Left hindlimb (tissue), 1 donor: ENCODE measurements around the gene UBE2J2.

Experiments used
- DNase-seq: peaks from one replicate; pipeline ENCODE4 v3.0.0-alpha.2; 2018

UBE2J2 gene

DNA sequence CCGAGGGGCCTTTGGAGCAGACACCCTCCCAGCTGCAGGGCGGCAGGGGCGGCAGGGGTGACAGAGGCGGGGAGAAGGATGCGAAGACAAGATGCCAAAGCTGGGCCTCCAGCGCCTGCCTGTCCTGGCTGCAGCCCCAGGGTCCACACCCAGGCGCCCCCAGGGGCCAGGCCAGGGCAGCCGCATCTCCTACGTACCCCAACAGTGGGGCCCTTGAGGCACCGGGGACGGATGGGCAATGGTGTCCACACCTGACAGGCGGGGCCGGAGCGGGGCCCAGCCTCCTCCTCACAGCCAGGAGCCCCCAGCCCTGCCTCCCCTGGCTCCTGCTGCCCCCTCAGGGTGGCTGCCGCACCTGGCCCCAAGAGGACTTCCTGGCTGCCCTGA is 34.4 kb downstream of the UBE2J2 start:
- DNase-seq, result no peak

- DNase-seq, result no peak
Measured at GRCh38 chr1:1238702-1239178, 34.9 kb downstream of the UBE2J2 start.

DNA sequence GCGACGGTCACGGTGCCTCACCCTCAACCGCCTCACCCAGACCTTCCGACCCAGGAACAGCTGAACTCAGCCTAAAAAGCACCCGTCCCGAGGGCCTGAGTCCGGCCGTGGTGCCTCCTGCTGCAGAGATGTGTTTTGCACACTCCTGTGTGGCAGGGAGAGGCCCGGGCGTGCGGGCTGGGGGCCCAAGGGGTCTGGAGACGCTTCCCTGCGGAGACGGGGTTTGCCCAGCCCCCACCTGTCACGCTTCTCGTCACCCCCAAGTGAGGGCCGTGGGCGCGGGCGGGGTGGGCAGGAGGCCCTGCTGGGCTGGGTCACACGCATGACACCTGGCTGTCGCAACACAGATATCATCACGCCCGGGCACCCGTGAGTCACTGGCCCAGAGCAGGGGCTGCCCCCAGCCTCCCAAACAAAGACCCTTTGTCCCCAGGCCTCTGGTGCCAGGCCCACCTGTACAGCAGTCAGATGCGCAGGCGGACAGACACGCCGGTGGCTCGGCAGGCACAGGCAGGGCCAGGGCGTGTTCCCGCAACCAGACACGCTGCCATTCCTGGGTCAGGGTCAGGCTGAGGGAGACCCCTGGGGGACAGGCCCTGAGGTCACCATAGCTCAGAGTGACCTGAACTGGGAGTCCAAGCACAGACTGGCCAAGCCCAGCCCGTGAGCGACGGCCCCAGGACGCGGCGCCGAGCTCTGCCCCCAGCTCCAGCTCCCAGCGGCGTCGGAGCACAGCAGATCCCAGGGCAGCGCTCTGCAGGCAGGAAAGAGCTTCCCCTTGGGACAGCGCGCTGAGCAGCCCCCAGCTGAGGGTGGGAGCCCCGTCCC is 35.6 kb downstream of the UBE2J2 start:
- no peak for DNase-seq

DNA sequence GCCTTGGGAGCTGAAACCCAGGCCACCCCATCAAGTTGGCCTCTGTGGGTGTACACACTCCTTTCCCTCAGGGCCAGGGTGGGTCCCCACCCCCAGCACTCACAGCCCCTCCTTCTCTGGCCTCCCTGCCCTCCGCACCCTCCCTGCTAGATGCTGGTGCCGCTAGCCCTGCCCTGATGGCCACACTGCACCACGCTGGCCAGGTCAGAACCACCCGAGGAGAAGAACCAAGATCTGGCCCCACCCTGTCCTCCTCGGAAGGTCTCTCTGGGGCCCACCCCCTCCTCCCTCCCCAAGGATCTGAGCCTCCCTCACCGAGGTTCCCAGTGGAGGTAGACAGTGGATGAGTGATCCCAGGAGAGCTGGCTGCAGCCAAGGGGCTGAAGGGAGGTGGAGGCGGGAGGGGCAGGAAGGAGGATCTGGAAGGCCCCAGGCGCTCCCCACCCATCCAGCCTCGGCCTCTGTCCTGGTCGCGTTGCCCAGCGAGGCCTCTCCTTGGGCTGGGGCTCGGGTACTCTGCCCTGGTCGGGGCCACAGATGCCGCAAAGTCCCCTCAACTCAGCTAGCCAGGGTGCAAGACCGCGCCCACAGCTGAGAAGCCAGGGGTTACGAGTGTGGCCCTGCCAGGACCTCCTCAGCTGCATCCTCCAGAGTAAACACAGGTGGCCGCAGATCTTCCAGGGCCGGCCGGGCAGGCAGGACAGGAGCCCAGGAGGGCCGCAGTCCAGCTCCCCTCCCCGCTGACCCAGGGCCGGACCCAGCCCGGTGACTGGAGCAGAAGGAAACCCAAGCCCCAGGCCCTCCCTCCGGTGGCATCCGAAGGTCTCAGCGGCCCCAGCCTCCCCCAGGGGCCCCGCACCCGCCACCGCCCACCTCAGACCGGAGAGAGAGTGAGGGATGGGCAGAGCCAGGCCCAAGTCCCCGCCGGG is 36.4 kb downstream of the UBE2J2 start:
- DNase-seq, result no peak

- no peak for DNase-seq
Measured at GRCh38 chr1:1236176-1236763, 37.4 kb downstream of the UBE2J2 start.

DNA sequence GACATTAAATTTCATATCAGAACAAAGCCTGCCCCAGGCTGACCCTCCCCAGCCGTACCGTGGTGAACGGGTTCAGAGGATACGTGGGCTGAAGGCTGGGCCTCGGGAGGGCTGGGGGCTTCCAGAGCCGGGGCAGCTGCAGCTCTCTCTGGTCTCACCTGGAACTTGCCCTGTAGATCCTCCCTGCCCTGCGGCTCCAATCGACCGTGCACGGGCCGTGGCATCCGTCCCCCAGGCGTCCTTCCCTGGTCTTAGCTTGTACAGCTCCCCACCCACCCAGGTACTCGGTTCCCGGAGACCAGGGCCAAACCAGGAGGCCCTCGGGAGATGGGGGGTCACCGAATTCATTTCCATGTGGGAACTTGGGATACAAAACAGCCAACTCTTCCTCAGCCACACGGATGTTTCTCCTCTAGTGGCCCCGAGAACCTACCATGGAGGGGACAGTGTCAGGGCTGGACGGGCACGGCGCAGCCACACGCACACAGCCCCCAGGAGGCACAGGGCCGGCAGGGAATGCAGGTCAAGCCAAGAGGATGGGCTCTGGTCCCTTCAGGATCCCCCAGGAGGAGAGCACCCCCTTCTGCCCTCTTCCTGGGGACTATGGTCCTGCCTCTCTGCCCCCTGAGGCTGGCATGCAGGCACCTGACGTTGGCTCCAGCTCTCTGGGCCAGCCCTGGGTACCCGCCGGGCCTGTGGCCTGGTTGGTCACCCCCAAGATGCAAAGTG is 38.5 kb downstream of the UBE2J2 start:
- DNase-seq, result no peak

GRCh38 chr1:1234180-1234808 is 39.4 kb downstream of the UBE2J2 start:
- no peak for DNase-seq

- no peak for DNase-seq
Measured at GRCh38 chr1:1233567-1233892, 40.1 kb downstream of the UBE2J2 start.

GRCh38 chr1:1232796-1233566 is 40.7 kb downstream of the UBE2J2 start:
- no peak for DNase-seq

- no peak for DNase-seq
Measured at GRCh38 chr1:1232208-1232795, 41.4 kb downstream of the UBE2J2 start, which contains the start of gene B3GALT6. TSS of gene B3GALT6 (plus strand) at chr1:1232237. CDS start at chr1:1232279, 42 bp downstream.

DNA sequence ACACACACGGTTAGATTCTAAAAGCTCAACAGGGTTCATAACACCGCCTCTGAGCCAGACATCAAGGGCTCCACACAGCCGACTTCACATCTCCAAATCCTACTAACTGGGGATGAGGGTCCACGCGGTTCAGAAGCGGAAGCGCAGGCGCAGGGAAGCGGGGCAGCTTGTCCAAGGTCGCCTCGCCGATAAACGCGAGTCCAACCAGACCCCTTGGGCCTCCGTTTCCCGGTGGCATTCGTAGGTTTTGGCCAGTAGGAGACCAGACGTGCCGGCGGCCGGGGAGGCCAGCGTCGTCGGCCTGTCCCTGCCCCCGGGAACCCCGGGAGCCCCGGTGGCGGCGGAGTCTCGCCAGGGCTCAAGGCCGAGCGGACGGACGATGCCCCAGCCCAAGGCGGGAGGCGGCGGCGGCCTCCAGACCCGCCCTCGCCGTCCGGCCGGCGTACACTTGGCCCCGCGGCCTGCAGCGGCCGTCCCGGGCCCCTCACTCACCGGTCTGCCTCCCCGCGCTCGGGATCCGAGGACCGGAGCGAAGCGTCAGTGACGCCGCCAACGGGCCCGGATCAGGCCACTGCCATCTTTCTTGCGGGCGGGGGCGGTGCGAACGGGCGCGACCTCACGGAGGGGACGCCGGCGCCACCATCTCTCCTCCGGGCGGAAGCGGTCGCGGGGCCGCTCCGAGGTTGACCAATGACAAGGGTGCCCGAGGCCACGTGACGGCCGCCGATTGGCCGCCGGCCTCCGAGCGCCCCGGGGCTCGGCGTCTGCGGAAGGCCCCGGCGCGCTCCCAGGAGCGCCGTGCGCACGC is 42.0 kb downstream of the UBE2J2 start, which contains the start of gene SDF4:
TSS of gene SDF4 (minus strand) at position 602 of the 808 bp plus-strand sequence. CDS start 3,229 bp downstream, outside the sequence.
- peak; percentile 97 for DNase-seq

GRCh38 chr1:1230656-1231399 is 42.8 kb downstream of the UBE2J2 start:
- no peak for DNase-seq

- no peak for DNase-seq
Measured at GRCh38 chr1:1229770-1230169, 43.9 kb downstream of the UBE2J2 start.

DNA sequence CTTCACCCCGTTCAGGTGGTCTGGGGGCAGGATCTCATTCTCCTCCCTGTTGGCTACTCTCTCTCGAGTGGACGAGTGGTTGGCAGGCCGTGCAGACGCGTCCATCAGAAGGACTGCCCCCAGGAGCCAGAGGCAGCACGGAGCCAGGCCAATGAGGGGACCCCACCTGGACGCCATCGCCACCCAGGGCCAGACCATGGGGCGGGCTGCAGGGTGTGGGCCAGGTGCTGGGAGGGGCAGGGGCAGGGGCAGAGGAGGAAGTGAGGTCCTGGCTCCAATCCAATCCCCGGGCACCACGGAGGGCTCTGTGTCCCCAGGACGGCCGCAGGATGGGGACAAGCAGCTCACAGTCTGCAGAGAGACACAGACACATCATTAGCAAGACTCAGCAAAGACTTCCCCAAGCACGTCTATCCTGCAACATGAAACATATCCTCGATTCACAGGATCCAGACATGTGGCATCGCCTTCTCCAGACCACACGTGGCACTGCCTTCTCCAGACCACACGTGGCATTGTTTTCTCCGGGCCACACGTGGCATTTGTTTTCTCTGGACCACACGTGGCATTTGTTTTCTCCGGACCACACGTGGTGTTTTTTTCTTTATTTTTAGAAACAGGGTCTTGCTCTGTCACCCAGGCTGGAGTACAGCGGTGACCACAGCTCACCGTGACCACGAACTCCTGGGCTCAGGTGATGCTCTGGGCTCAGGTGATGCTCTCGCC is 44.9 kb downstream of the UBE2J2 start:
- DNase-seq, result no peak

DNA sequence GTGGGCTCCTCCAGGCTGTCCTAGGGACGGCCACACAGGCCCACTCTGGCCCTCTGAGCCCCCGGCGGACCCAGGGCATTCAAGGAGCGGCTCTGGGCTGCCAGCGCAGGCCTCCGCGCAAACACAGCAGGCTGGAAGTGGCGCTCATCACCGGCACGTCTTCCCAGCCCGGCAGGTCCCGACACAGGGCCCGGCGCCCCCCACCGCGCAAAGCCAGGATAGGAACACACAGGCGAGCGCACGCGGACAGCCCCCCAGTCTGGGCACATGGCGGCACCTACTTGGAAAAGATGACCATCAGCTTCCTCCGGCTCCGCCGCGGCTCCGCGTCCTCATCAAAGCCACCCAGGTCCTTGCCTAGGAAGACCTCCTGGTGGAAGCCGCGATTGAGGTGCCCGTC is 45.5 kb downstream of the UBE2J2 start:
- no peak for DNase-seq

- DNase-seq, result no peak
Measured at GRCh38 chr1:1227386-1227785, 46.3 kb downstream of the UBE2J2 start.

- no peak for DNase-seq
Measured at GRCh38 chr1:1226566-1227362, 46.9 kb downstream of the UBE2J2 start.

DNA sequence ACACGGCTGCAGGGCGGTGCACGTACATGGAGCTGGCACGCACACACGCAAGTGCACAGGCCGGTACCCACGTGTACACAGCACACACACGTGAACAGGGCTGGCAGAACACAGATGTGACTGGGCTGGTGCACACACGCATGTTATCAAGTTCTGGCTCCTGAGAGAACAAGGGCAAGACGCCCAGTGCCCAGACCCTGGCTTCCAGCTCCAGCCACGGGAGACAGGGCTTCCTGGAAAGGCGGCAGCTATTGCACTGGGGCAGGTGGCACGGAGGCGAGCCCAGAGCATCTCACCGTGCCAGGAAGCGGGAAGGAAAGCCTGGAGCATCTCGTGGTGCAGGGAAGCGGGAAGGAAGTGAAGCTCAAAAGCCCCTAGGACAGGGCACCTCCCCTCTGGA is 47.7 kb downstream of the UBE2J2 start:
- DNase-seq, result no peak
